Fibroblast of skin of right quadriceps (primary cell): Measurements from ENCODE around the gene SEL1L3.

Source experiments
- DNase-seq: peaks from one replicate; pipeline ENCODE4 v3.0.0-alpha.2; 2013

The SEL1L3 gene

GRCh38 chr4:25728886-25729285 is 133.9 kb downstream of the SEL1L3 start:
- no peak for DNase-seq

- no peak for DNase-seq
These were observed 134.9 kb downstream of the SEL1L3 start for GRCh38 chr4:25727711-25728493.

- DNase-seq, result no peak
These were observed 136.9 kb downstream of the SEL1L3 start for GRCh38 chr4:25725870-25726269.

GRCh38 chr4:25723409-25723808 is 139.4 kb downstream of the SEL1L3 start:
- no peak for DNase-seq

GRCh38 chr4:25722964-25723363 is 139.8 kb downstream of the SEL1L3 start:
- DNase-seq, result no peak

GRCh38 chr4:25713812-25714211 is 149.0 kb downstream of the SEL1L3 start:
- DNase-seq, result no peak

- DNase-seq, result no peak
These were observed 150.2 kb downstream of the SEL1L3 start for GRCh38 chr4:25712611-25713010.

GRCh38 chr4:25710637-25711036 is 152.2 kb downstream of the SEL1L3 start:
- no peak for DNase-seq

- no peak for DNase-seq
These were observed 158.3 kb downstream of the SEL1L3 start for GRCh38 chr4:25704516-25704915.

DNA sequence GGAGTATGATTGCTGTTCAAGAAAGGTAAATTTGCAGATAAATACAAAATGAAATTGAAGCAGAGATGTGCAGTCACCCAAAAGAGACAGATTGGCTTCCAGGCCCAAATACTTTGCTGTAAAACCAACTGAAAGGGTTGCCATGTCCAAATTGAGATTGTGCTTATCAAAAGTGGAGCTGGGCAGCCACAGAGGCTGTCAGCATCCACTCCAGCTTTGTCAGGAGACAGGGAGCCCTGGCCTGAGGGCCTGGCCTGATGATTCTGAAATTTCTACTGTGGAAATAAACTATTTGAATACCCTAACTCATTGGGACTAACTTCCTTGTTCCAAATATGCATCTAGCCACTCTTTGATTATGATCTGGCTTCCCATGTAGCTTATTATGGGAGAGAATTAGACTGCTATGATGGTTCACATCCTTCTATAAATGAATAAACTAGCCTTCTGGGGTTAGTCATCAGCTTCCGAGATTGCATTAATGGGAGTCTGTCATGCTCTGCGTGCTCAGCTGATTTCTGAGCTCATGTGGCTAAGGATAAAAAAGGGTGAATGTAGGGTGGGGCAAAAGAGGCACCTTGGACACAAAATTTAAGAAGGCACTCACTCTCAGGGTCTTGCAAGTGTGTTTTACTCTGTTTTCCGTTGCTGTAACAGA is 158.9 kb downstream of the SEL1L3 start:
- no peak for DNase-seq

- peak; percentile 53 for DNase-seq
These were observed 159.9 kb downstream of the SEL1L3 start for GRCh38 chr4:25702848-25703247.

- DNase-seq, result no peak
These were observed 162.1 kb downstream of the SEL1L3 start for GRCh38 chr4:25700661-25701060.

GRCh38 chr4:25697516-25697915 is 165.3 kb downstream of the SEL1L3 start:
- no peak for DNase-seq
